ENCODE data around the gene COG5. TPM values are rescaled to one million over a fixed set of nuclear protein-coding genes. Genes with fewer than 3 reads are reported as not detected.

Gene COG5
- total RNA-seq, 1 donor from 2014 or later, result 37.1 TPM

- no peaks in the 10 kb centered on the region for H3K36me3 ChIP-seq (ENCODE audit: control insufficient read depth, insufficient read depth, low read length)
- no peaks in the 10 kb centered on the region for H3K27me3 ChIP-seq (ENCODE audit: control insufficient read depth, insufficient read depth, low read length)
- no peak overlapping the region for H3K4me3 ChIP-seq (ENCODE audit: low read depth, low read length)
- DNase-seq (ENCODE audit: low read depth), result no peak
- TF ChIP-seq, protein P1, sequence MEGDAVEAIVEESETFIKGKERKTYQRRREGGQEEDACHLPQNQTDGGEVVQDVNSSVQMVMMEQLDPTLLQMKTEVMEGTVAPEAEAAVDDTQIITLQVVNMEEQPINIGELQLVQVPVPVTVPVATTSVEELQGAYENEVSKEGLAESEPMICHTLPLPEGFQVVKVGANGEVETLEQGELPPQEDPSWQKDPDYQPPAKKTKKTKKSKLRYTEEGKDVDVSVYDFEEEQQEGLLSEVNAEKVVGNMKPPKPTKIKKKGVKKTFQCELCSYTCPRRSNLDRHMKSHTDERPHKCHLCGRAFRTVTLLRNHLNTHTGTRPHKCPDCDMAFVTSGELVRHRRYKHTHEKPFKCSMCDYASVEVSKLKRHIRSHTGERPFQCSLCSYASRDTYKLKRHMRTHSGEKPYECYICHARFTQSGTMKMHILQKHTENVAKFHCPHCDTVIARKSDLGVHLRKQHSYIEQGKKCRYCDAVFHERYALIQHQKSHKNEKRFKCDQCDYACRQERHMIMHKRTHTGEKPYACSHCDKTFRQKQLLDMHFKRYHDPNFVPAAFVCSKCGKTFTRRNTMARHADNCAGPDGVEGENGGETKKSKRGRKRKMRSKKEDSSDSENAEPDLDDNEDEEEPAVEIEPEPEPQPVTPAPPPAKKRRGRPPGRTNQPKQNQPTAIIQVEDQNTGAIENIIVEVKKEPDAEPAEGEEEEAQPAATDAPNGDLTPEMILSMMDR (IDR thresholded peaks at IDR 0.05; ENCODE audit: insufficient read depth, low read length, poor library complexity, severe bottlenecking), result no peak
Observed at GRCh38 chr7:107274506-107274905, 289.2 kb downstream of the COG5 start.

- H3K4me3 ChIP-seq (ENCODE audit: low read depth, low read length), result no peak overlapping the region
- no peaks in the 10 kb centered on the region for H3K27me3 ChIP-seq (ENCODE audit: control insufficient read depth, insufficient read depth, low read length)
- DNase-seq (ENCODE audit: low read depth), result no peak
- no peaks in the 10 kb centered on the region for H3K36me3 ChIP-seq (ENCODE audit: control insufficient read depth, insufficient read depth, low read length)
- TF ChIP-seq, protein P1 (IDR thresholded peaks at IDR 0.05; ENCODE audit: insufficient read depth, low read length, poor library complexity, severe bottlenecking), result no peak
Observed at GRCh38 chr7:107269790-107270189, 293.9 kb downstream of the COG5 start.

DNA sequence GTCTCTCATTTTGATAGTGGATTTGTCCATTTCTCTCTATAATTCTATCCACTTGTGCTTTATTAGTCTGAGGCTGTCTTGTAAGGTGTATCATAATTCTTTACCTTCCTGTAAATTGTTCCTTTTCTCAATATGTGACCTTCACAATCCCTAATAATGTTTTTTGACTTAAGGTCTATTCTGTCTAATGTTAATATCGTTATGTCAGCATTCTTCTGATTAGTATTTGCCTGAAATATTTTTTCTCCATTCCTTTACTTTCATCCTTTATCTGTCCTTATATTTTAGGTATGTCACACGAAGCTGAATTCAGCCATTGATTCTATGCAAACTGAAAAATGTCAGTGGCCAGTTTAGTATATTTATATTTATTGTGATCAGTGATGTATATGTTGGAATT, 295.1 kb downstream of the COG5 start:
- no peaks in the 10 kb centered on the region for H3K36me3 ChIP-seq (ENCODE audit: control insufficient read depth, insufficient read depth, low read length)
- no peak for DNase-seq (ENCODE audit: low read depth)
- TF ChIP-seq, protein P1 (IDR thresholded peaks at IDR 0.05; ENCODE audit: insufficient read depth, low read length, poor library complexity, severe bottlenecking), result no peak
- H3K4me3 ChIP-seq (ENCODE audit: low read depth, low read length), result no peak overlapping the region
- no peaks in the 10 kb centered on the region for H3K27me3 ChIP-seq (ENCODE audit: control insufficient read depth, insufficient read depth, low read length)

DNA sequence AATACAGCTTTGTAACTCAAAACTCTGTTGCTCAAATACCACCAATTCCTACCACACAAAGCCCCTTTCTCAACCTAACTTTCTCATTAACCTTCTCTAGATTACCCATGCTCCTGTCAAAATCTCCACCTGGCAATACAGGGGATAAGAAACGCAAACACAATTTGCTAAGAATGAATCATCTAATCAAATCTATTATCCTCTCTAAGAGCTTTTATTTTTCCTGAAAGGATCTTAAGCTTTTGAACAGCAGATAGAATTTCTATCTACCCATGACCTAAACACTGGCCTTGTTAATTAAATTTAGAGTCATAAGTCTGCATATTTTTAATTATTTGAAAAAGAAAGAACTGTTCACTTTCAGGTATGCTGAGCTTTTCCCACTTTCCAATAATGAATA, 296.6 kb downstream of the COG5 start:
- H3K36me3 ChIP-seq (ENCODE audit: control insufficient read depth, insufficient read depth, low read length), result no peaks in the 10 kb centered on the region
- TF ChIP-seq, protein P1 (IDR thresholded peaks at IDR 0.05; ENCODE audit: insufficient read depth, low read length, poor library complexity, severe bottlenecking), result no peak
- no peak for DNase-seq (ENCODE audit: low read depth)
- H3K4me3 ChIP-seq (ENCODE audit: low read depth, low read length), result no peak overlapping the region
- no peaks in the 10 kb centered on the region for H3K27me3 ChIP-seq (ENCODE audit: control insufficient read depth, insufficient read depth, low read length)

DNA sequence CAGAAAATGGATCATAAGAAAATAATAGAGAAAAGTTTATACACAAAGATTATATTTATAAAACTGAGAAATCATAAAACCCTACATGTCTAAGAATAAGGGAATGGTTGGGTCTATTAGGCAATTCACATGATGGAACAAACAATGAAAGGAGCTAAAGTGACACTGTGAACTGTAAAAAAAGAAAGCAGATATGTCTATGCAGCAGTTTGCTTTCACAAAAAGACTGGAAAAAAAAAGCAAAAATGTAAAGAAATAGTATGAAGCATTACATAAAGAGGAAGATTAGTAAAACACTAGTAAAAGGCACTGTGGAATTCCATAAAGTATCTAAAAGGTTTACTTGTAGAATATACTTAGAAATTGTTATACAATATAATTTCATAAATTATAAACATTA, 299.0 kb downstream of the COG5 start:
- TF ChIP-seq, protein P1 (IDR thresholded peaks at IDR 0.05; ENCODE audit: insufficient read depth, low read length, poor library complexity, severe bottlenecking), result no peak
- DNase-seq (ENCODE audit: low read depth), result no peak
- H3K27me3 ChIP-seq (ENCODE audit: control insufficient read depth, insufficient read depth, low read length), result no peaks in the 10 kb centered on the region

GRCh38 chr7:107262857-107263256, 300.9 kb downstream of the COG5 start:
- no peak for DNase-seq (ENCODE audit: low read depth)
- H3K36me3 ChIP-seq (ENCODE audit: control insufficient read depth, insufficient read depth, low read length), result no peaks in the 10 kb centered on the region
- TF ChIP-seq, protein P1 (IDR thresholded peaks at IDR 0.05; ENCODE audit: insufficient read depth, low read length, poor library complexity, severe bottlenecking), result no peak
- no peak overlapping the region for H3K4me3 ChIP-seq (ENCODE audit: low read depth, low read length)
- no peaks in the 10 kb centered on the region for H3K27me3 ChIP-seq (ENCODE audit: control insufficient read depth, insufficient read depth, low read length)

More for the DNA sequence above, 299.0 kb downstream of the COG5 start:
- no peaks in the 10 kb centered on the region for H3K36me3 ChIP-seq (ENCODE audit: control insufficient read depth, insufficient read depth, low read length)
- H3K4me3 ChIP-seq (ENCODE audit: low read depth, low read length), result no peak overlapping the region

Measured in kidney epithelial cell (primary cell).